Measurements from ENCODE around the gene SMYD5.
"Not testable (repeated sequence)": the region's sequence is repeated elsewhere in the genome, so short reads cannot be mapped to it uniquely, and the experiment has no call there.

SMYD5 gene

GRCh38 chr2:73259704-73260337, 45.8 kb downstream of the SMYD5 start:
- DNase-seq (ENCODE audit: low spot score): no peak

- DNase-seq (ENCODE audit: low spot score): peak; percentile 22
These were observed 46.4 kb downstream of the SMYD5 start for GRCh38 chr2:73260338-73260984.

- DNase-seq (ENCODE audit: low spot score): no peak
These were observed 48.1 kb downstream of the SMYD5 start for GRCh38 chr2:73262108-73262651.

GRCh38 chr2:73262691-73263429, 48.8 kb downstream of the SMYD5 start:
- not testable (repeated sequence) for DNase-seq (ENCODE audit: low spot score)

- DNase-seq (ENCODE audit: low spot score): no peak
These were observed 49.7 kb downstream of the SMYD5 start for GRCh38 chr2:73263540-73264331.

- DNase-seq (ENCODE audit: low spot score): no peak
These were observed 50.2 kb downstream of the SMYD5 start for GRCh38 chr2:73264332-73264606.

- DNase-seq (ENCODE audit: low spot score): no peak
These were observed 50.7 kb downstream of the SMYD5 start for GRCh38 chr2:73264783-73265182.

GRCh38 chr2:73265298-73266060, 51.4 kb downstream of the SMYD5 start:
- no peak for DNase-seq (ENCODE audit: low spot score)

GRCh38 chr2:73266061-73266901, 52.2 kb downstream of the SMYD5 start:
- no peak for DNase-seq (ENCODE audit: low spot score)

- no peak for DNase-seq (ENCODE audit: low spot score)
These were observed 53.0 kb downstream of the SMYD5 start for GRCh38 chr2:73267008-73267407.

GRCh38 chr2:73268366-73268829, 54.4 kb downstream of the SMYD5 start:
- DNase-seq (ENCODE audit: low spot score): no peak

GRCh38 chr2:73268830-73269685, 55.0 kb downstream of the SMYD5 start:
- DNase-seq (ENCODE audit: low spot score): no peak

- no peak for DNase-seq (ENCODE audit: low spot score)
These were observed 55.8 kb downstream of the SMYD5 start for GRCh38 chr2:73269686-73270465.

- no peak for DNase-seq (ENCODE audit: low spot score)
These were observed 58.2 kb downstream of the SMYD5 start for GRCh38 chr2:73272270-73272669.

Measured in pons (tissue), 1 donor.